Measurements from ENCODE around the gene HHAT. TPM values are rescaled to one million over a fixed set of nuclear protein-coding genes. Genes with fewer than 3 reads are reported as not detected.

The HHAT gene
- total and polyA plus RNA-seq, 9 of the 15 experiments (the other 6 are each of a cell fraction or from before 2014, with no cell fraction given): 0.07 to 0.16 (median 0.13) TPM; not detected in 1

DNA sequence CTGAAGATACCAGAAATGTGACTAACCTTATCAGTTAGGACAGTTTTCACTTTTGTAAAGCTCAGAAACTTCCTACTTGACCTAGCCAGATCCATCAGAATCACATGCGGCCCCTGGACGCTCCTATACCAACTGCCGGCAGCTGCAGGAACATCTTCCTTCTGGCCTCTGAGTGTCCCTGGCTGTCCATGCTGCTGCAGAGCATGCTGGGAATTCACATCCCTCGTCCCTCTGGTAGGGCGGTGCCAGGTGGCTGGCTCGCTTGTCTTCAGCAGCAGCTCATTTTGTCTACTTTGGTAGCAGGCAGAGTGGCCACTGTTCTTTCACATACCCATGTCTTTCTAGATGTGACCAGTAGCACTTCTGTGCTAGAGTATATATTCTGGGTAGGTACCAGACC lies 34.4 kb downstream of the HHAT start (continued):
- TF ChIP-seq FOXK1 (CRISPR knock-in tag; IDR thresholded peaks at IDR 0.05; ENCODE audit: borderline replicate concordance): no peak
- TF ChIP-seq TARDBP (IDR thresholded peaks at IDR 0.05): no peak
- no peak for TF ChIP-seq CAMTA2 (CRISPR knock-in tag; conservative IDR thresholded peaks at IDR 0.05)
- no peak for TF ChIP-seq NCOA1 (IDR thresholded peaks at IDR 0.05; ENCODE audit: low read depth)
- TF ChIP-seq SNRNP70 (optimal IDR thresholded peaks at IDR 0.05; ENCODE audit: low read depth, low read length): no peak
- TF ChIP-seq TEAD2 (tag; IDR thresholded peaks at IDR 0.05): no peak

GRCh38 chr1:210364479-210364878 lies 35.8 kb downstream of the HHAT start:
- ATAC-seq (no peak), FAIRE-seq (no peak), DNase-seq (ENCODE audit: extremely low read depth in 1 of 4, low spot score in 3 of 4) (no peak)
- in situ Hi-C loops (cut with MboI) (no loop called here), intact Hi-C loops (cut with micrococcal nuclease) (no loop called here)
- H4K20me1 ChIP-seq (replicated peaks; ENCODE audit: control insufficient read depth, insufficient read depth, low read length): no peaks in the 10 kb centered on the region; the same call in 1 of the 2 replicates
- no peak overlapping the region for H2AFZ ChIP-seq (ENCODE audit: low read depth, low read length)
- ChIA-PET CTCF (ENCODE audit: low intra/inter-chr PET ratio) (no interaction called here), POLR2A (no interaction called here)
- H3K9me3 ChIP-seq (replicated peaks; ENCODE audit: control insufficient read depth, insufficient read depth, low read depth, low read length): no peaks in the 10 kb centered on the region
- no peaks in the 10 kb centered on the region for H3K9me1 ChIP-seq (ENCODE audit: control insufficient read depth, insufficient read depth, low read length)
- H3K27me3 ChIP-seq (ENCODE audit: control insufficient read depth in 2 of 2, insufficient read depth in 2 of 2, low read length in 2 of 2): peaks cover 0 to 6% of the 10 kb centered on the region in 2 experiments; a peak in 1 of 5 replicates
- H3K4me2 ChIP-seq (ENCODE audit: insufficient read depth, low read length): no peak overlapping the region
- 2% methylated on average over 5 of the region's 5 CpGs for WGBS (ENCODE audit: insufficient coverage, low coverage, missing lambda C conversion rate)
- TF ChIP-seq HNRNPLL (IDR thresholded peaks at IDR 0.05; ENCODE audit: low read depth, low read length, poor library complexity, severe bottlenecking) (no peak), MAFG (tag; conservative IDR thresholded peaks at IDR 0.05) (no peak), MED1 (CRISPR knock-in tag; IDR thresholded peaks at IDR 0.05; ENCODE audit: borderline replicate concordance) (no peak), DDX20 (tag; IDR thresholded peaks at IDR 0.05; ENCODE audit: low read depth) (no peak), ZNF347 (CRISPR knock-in tag; IDR thresholded peaks at IDR 0.05; ENCODE audit: low read depth) (no peak)
- TF ChIP-seq, protein P1, sequence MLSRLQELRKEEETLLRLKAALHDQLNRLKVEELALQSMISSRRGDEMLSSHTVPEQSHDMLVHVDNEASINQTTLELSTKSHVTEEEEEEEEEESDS (CRISPR knock-in tag; IDR thresholded peaks at IDR 0.05): no peak
- no peaks in the 10 kb centered on the region for H3K79me2 ChIP-seq (ENCODE audit: control insufficient read depth, insufficient read depth, low read length)
- no peak overlapping the region for H3K4me3 ChIP-seq
- no peak overlapping the region for H3K27ac ChIP-seq (ENCODE audit: extremely low read depth, low read depth, low read length)
- no peaks in the 10 kb centered on the region for H3K36me3 ChIP-seq (ENCODE audit: control insufficient read depth, insufficient read depth, low read length)
- no peak overlapping the region for H3K9ac ChIP-seq (ENCODE audit: insufficient read depth in 1 of 2, low read depth in 2 of 2, low read length in 2 of 2)
- BruUV-seq (replicated peaks): no TSS peak
- H3K4me1 ChIP-seq (replicated peaks in 1 of 2; ENCODE audit: control insufficient read depth in 2 of 2, insufficient read depth in 2 of 2, low read length in 2 of 2): no peaks in the 10 kb centered on the region
